GM12891 (cell line): ENCODE results near the gene PREX1.

Experiments used
- PAX5 ChIP-seq: IDR thresholded peaks from 2 replicates; pipeline ENCODE4 v1.6.1; 2011; ENCODE audit warnings: low read length, moderate library complexity, mild to moderate bottlenecking; ENCODE audit not compliant: insufficient read depth, severe bottlenecking
- POLR2A ChIP-seq: IDR thresholded peaks from 2 replicates; pipeline ENCODE4 v1.6.1; 2011; ENCODE audit warnings: low read depth, low read length, control low read depth
- POLR2AphosphoS5 ChIP-seq: IDR thresholded peaks from 2 replicates; pipeline ENCODE4 v1.6.1; 2011; ENCODE audit warnings: low read depth, low read length, control low read depth
- SPI1 ChIP-seq: IDR thresholded peaks from 2 replicates; pipeline ENCODE4 v1.6.1; 2011; ENCODE audit warnings: low read depth, low read length, control low read depth
- TAF1 ChIP-seq: IDR thresholded peaks from 2 replicates; pipeline ENCODE4 v1.6.1; 2011; ENCODE audit warnings: low read depth, low read length, control low read depth

DNA sequence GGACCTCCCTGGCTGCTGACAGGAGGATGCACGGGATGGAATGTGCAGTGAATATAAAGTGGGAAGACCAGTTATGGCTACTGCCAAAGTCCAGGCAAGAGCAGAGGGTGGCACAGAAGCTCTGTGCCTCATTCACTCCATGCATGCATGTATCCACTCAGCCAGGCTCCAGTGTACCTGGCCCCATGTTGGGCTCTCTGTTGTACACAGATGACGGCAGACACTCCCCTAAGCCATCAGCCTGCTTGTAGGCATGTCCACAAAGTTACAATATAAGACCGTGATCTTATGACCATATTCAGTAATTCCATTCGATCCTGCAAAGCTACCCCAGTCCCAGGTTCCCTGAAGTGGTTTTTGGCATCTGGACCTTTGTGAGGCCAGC lies 116.8 kb downstream of the PREX1 start:
- TF ChIP-seq POLR2AphosphoS5 (no peak), POLR2A (no peak), TAF1 (no peak), SPI1 (no peak), PAX5 (no peak)
